Activated T-cell treated with anti-CD3 and anti-CD28 coated beads, Interleukin-2, amount 50 U/mL, for 24 hours (primary cell): ENCODE results near the gene POLR3H.
"Not testable (repeated sequence)": the region's sequence is repeated elsewhere in the genome, so short reads cannot be mapped to it uniquely, and the experiment has no call there.

ENCODE experiments used
- DNase-seq: peaks from one replicate; pipeline ENCODE4 v3.0.0-alpha.2; 2020
- H3K27ac Mint-ChIP-seq: 2 replicates; pipeline ENCODE4 v1.8.0; 2020; ENCODE audit warnings: mild to moderate bottlenecking, mixed read lengths
- H3K27me3 Mint-ChIP-seq: 2 replicates; pipeline ENCODE4 v1.8.0; 2020; ENCODE audit warnings: mixed read lengths
- H3K36me3 Mint-ChIP-seq: 2 replicates; pipeline ENCODE4 v1.8.0; 2020; ENCODE audit warnings: low read depth, mixed read lengths
- H3K4me1 Mint-ChIP-seq: 2 replicates; pipeline ENCODE4 v1.8.0; 2020; ENCODE audit warnings: low read depth, mixed read lengths
- H3K4me3 Mint-ChIP-seq: 2 replicates; pipeline ENCODE4 v1.8.0; 2020; ENCODE audit warnings: mild to moderate bottlenecking, moderate library complexity, mixed read lengths
- H3K9me3 Mint-ChIP-seq: 2 replicates; pipeline ENCODE4 v1.8.0; 2020; ENCODE audit warnings: mixed read lengths

The POLR3H gene, protein sequence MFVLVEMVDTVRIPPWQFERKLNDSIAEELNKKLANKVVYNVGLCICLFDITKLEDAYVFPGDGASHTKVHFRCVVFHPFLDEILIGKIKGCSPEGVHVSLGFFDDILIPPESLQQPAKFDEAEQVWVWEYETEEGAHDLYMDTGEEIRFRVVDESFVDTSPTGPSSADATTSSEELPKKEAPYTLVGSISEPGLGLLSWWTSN

DNA sequence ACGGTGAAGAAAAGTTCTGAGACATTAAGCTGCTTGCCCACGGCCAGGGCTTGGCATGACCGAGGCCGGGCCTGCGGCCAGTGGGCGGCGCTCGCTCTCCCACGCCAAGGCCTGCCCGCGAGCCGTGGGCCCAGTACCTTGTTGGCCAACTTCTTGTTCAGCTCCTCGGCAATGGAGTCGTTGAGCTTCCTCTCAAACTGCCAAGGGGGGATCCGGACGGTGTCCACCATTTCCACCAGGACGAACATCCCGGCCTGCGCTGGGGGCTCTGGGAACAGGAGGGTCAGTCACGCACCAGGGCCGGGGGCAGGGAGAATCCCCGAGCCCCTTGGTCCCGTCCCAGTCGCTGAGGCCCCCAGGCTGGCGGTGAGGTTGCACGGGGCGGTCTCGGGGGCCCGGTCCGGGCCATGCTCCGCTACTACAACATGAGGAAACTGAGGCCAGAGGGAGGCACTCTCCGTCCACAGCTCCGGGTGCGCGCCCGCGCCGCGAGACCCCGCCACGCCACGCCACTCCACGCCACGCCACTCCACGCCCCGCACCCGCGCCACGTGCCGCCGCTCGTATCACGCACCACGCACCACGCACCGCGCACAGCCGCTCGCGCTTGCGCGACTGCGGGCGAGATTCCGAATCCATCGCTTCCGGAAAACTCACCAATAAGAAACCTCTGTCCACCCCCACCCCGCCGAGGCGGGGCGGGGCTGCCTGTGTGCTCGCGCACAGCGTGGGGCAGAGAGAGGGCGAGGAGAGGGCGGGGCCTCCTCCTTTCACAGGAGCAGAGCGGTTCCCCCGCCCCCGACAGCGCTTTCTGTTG is at the start of gene POLR3H:
Gene POLR3H, minus strand, starts transcription at position 617 of the 817 bp plus-strand sequence. Its CDS starts 369 bp downstream, at position 248.
- Mint-ChIP-seq H3K27me3 (no peaks in the 10 kb centered on the region), H3K36me3 (peaks cover 49% of the 10 kb centered on the region), H3K9me3 (no peaks in the 10 kb centered on the region), H3K4me1 (peaks cover 43% of the 10 kb centered on the region), H3K4me3 (peak within 1 kb of the TSS; percentile 92), H3K27ac (peak within 1 kb of the TSS; percentile 97)
- DNase-seq = peak; percentile 97

DNA sequence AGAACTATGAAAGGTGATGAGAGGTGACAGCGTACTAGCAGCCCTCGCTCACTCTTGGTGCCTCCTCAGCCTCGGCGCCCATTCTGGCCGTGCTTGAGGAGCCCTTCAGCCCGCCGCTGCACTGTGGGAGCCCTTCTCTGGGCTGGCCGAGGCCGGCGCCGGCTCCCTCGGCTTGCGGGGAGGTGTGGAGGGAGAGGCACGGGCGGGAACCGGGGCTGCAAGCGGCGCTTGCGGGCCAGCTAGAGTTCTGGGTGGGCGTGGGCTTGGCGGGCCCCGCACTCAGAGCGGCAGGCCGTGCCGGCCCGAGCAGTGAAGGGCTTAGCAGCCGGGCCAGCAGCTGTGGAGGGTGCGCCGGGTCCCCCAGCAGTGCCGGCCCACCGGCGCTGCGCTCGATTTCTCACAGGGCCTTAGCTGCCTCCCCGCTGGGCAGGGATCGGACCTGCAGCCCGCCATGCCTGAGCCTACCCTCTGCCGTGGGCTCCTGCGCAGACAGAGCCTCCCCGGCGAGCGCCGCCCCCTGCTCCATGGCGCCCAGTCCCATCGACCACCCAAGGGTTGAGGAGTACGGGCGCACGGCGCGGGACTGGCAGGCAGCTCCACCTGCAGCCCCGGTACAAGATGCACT is 49.2 kb upstream of the POLR3H start:
- Mint-ChIP-seq H3K36me3 (peaks cover 27% of the 10 kb centered on the region), H3K4me1 (peaks cover 12% of the 10 kb centered on the region)
- not testable (repeated sequence) for H3K27me3 Mint-ChIP-seq, H3K9me3 Mint-ChIP-seq, DNase-seq, H3K4me3 Mint-ChIP-seq, H3K27ac Mint-ChIP-seq

DNA sequence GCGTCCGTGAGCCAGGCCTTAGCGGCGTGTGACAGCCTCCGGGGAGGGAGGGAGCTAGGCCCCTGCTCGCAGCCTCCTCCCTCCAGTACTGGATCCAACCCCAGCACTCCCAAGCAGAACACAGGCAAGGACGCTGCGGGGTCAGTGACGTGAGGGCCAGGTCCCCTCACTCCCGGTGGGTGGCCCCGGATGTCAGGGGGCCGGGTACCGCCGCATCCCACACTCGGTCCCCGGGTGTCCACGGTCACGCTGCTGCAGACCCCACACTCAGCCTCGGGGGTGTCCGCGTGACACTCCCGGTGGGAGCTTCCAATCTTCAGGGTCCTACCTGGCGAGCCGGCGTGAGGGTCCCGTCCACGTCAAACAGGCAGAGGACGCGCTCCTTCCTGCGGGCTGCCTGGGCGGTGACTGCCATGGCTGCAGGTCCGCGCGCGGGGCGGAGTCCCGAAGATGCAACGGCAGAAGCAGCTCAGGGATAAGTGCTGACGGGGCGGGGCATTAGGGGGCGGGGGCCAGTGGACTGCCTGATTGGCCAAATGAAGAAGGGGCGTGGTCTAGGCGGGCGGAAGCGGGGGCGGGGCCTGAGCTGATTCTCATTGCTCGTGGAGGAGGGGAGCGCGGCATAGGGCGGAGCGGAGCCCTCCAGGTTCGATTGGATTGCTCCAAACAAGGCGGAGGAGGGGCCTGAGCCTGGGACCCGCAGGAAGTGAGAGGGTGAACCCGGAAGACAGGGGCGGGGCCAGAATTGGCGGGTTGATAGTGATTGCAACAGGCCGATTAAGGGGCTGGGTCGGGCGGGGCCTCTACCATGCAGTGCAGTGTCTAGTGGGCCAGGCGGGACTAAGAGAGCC is 45.3 kb upstream of the POLR3H start, which contains the start of gene PMM1:
Gene PMM1, minus strand, starts transcription at position 450 of the 851 bp plus-strand sequence. Its CDS starts 35 bp downstream, at position 415.
- Mint-ChIP-seq H3K4me1 (peaks cover 23% of the 10 kb centered on the region), H3K27me3 (no peaks in the 10 kb centered on the region), H3K27ac (peak within 1 kb of the TSS; percentile 93), H3K9me3 (no peaks in the 10 kb centered on the region), H3K36me3 (peaks cover 15% of the 10 kb centered on the region), H3K4me3 (peak within 1 kb of the TSS; percentile 92)
- peak; percentile 100 for DNase-seq

DNA sequence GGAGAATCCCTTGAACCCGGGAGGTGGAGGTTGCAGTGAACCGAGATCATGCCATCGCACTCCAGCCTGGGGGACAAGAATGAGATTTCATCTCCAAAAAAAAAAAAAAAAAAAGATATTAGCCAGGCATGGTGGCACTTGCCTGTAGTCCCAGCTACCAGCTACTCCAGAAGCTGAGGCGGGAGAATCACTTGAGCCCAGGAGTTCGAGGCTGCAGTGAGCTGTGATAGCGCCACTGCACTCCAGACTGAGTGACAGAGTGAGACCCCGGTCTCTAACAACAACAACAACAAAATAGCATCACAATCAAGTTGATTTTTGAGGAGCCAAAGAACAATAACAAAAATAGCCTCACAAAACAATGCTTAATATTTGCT is 43.1 kb upstream of the POLR3H start:
- Mint-ChIP-seq H3K4me1 (peaks cover 25% of the 10 kb centered on the region), H3K9me3 (no peaks in the 10 kb centered on the region), H3K4me3 (peak overlapping the region; percentile 10), H3K27me3 (no peaks in the 10 kb centered on the region), H3K27ac (peak overlapping the region; percentile 11), H3K36me3 (peaks cover 38% of the 10 kb centered on the region)
- DNase-seq = no peak

DNA sequence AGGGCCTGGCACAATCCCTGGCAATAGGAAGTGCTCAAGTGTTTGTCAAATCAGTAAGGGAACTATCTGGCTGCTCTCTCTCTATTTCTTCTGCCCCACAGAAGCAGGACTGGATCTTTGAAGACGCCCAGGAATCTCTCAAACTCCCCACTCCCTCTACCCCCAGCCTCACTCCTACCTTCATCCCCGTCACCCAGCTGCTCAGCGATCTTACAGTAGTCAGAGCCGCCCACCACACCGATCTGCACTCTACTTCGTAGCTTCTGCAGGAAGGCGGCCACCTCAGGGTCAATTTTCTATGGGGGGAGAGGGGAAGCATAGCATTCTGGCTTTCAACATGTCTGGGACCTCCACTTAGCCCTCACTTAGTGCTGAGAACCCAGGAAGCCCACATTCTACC is 41.6 kb upstream of the POLR3H start:
- Mint-ChIP-seq H3K36me3 (peaks cover 48% of the 10 kb centered on the region), H3K27ac (peak overlapping the region; percentile 57), H3K4me1 (peaks cover 24% of the 10 kb centered on the region), H3K9me3 (no peaks in the 10 kb centered on the region), H3K4me3 (no peak overlapping the region), H3K27me3 (no peaks in the 10 kb centered on the region)
- DNase-seq = no peak

DNA sequence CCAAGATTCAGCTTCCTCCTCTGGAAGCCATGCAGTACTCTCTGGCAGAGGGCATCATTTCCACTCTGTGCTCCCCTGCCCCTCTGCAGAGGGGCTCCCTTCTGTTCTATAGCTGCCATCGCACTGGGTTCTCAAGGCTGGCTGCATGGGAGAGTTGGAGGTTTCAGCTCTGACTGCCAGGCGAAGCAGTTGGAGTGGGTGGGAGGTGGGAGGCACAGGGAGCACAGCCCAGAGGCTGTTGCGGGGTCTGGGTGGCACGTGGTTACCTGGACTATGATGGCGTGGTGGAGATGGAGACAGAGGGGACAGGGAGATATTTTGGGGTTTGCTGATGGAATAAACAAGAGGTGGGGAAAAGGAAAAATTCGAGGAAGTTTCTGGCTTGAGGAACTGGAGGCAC is 40.6 kb upstream of the POLR3H start:
- no peaks in the 10 kb centered on the region for H3K9me3 Mint-ChIP-seq
- H3K27me3 Mint-ChIP-seq = no peaks in the 10 kb centered on the region
- no peak overlapping the region for H3K27ac Mint-ChIP-seq
- no peak overlapping the region for H3K4me3 Mint-ChIP-seq
- peaks cover 54% of the 10 kb centered on the region for H3K36me3 Mint-ChIP-seq
- H3K4me1 Mint-ChIP-seq = peaks cover 21% of the 10 kb centered on the region
- no peak for DNase-seq

DNA sequence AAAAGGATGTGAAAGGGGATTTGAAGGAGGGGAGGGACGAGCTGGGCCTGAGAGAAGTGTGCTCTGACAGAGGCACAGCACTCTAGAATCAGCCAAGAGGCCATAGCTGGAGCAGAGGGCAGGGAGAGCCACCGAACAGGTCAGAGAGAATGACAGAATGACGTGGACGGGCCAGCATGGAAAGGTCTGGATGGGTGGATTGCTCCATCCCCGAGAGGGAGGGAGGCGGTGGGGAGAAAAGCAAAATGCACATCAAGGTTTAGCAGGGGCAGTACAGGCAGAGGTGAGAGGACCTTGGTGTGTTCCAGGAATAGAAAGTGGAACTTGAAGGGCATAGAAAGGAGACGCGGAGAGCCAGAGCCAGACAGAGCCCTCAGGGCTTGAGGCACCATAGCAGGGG is 38.4 kb upstream of the POLR3H start:
- Mint-ChIP-seq H3K4me3 (no peak overlapping the region), H3K36me3 (peaks cover 62% of the 10 kb centered on the region), H3K9me3 (no peaks in the 10 kb centered on the region), H3K4me1 (peaks cover 9% of the 10 kb centered on the region), H3K27me3 (no peaks in the 10 kb centered on the region), H3K27ac (peak overlapping the region; percentile 6)
- no peak for DNase-seq

DNA sequence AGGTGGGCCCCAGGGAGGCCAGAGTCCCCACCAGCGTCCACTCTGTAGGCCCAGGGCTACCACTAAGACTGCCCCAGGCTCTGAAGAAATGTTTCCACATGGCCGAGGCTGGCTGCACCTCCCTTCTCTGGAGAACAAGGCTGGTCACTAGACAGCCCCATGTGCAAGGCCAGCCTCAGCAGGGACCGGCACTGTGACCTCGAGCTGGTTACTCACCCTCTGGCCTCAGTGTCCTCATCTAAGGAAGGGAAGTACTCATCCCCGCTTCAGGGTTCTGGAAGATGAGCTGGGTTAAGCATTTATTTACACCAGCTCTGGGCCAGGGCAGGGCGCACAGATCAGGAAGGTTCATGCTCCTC is 35.7 kb upstream of the POLR3H start:
- H3K4me3 Mint-ChIP-seq = no peak overlapping the region
- H3K4me1 Mint-ChIP-seq = peaks cover 2% of the 10 kb centered on the region
- no peak overlapping the region for H3K27ac Mint-ChIP-seq
- peaks cover 74% of the 10 kb centered on the region for H3K36me3 Mint-ChIP-seq
- H3K27me3 Mint-ChIP-seq = no peaks in the 10 kb centered on the region
- H3K9me3 Mint-ChIP-seq = no peaks in the 10 kb centered on the region
- DNase-seq = no peak

DNA sequence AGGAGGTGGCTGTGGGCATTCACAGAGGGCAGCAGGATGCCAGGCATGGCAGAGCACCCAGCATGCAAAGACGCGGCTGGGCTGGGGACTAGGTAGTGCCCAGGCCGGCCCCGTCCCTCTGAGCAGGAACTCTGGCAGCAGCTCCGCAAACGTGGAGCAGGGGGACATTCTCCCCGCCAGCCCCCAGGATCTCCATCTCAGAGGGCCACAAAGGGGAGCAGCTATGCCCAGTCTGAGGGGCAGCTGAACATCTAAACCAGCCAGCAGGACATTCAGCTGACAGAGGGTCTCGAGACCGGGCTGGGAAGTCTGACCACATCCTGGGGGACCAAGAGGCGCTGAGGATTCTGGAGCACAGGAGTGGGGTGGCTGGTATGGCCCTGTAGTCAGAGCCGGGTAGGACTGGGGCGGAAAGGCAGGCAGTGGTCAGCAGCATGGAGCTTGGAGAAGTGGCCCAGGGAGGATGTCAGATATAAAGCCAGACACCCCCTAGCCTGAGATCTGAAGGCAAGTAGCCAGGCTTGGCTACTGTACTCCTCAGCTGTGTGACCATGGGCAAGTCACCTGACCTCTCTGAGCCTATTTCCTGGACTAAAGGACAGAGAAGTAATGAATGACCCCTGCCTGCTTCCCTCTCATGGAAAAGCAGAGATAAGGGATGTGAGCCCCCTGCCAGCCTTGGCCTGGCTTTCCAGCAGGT is 35.2 kb upstream of the POLR3H start:
- H3K27me3 Mint-ChIP-seq = no peaks in the 10 kb centered on the region
- H3K27ac Mint-ChIP-seq = no peak overlapping the region
- H3K9me3 Mint-ChIP-seq = no peaks in the 10 kb centered on the region
- no peak for DNase-seq
- peaks cover 2% of the 10 kb centered on the region for H3K4me1 Mint-ChIP-seq
- no peak overlapping the region for H3K4me3 Mint-ChIP-seq
- H3K36me3 Mint-ChIP-seq = peaks cover 69% of the 10 kb centered on the region

DNA sequence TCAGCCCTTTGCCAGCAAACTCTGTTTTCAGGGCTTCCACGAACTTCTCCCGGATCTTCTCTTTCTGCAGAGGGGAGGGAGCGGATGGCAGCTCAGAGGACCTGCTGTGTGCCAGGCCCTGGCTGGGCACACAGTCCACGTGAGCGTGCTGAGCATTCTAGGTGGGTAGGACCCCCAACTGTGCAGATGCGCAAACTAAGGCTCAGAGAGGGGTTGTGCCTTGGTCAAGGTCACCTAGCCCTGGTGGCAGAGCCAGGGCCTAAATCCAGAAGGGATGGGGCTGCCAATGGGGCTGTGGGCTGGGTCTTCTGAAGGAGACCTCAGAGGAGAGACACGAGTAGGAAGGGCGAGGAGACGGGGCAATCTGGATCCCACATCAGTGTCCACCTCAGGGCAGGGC is 34.5 kb upstream of the POLR3H start:
- no peaks in the 10 kb centered on the region for H3K9me3 Mint-ChIP-seq
- no peak overlapping the region for H3K4me3 Mint-ChIP-seq
- H3K36me3 Mint-ChIP-seq = peaks cover 62% of the 10 kb centered on the region
- no peak for DNase-seq
- H3K27ac Mint-ChIP-seq = peak overlapping the region; percentile 11
- H3K4me1 Mint-ChIP-seq = no peaks in the 10 kb centered on the region
- H3K27me3 Mint-ChIP-seq = no peaks in the 10 kb centered on the region

DNA sequence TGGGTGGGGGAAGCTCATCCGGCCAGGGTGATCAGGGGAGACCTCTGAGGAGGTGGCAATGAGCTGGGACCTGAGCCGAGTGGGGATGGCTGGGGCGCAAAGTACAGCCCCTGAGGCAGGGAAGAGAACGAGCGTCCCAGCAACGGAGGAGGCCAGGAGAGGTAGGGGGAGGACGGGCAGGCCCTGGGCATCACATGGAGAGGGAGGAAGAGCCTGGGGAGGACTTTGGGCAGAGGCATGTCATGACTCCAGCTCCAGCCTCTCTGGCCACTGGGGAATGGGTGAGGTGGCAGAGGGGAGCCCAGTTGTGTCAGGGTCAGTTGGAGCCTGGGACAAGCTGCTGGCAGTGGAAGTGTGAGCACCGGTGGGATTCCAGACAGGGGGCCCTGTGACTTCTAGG is 33.8 kb upstream of the POLR3H start:
- no peak for DNase-seq
- Mint-ChIP-seq H3K36me3 (peaks cover 55% of the 10 kb centered on the region), H3K27ac (no peak overlapping the region)

DNA sequence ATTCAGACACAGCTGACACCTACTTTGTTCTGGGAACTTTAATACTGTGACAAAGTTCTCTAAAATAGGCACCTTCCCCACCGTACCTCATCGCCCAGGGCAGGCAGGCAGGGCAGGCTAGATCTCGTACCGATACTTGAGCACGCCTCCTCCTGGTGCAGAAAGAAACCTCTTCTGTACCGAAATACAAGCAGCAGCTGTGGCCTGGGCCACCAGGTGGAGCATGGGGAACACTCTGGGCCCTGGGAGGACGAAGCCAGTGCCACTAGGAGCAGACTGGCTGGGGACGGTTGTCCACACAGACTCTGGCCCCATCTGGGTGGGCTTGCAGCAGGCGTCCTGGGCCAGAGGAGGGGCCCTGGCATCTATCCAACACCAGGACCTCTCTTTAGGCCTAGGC is 32.6 kb upstream of the POLR3H start:
- peak; percentile 39 for DNase-seq
- H3K36me3 Mint-ChIP-seq = peaks cover 43% of the 10 kb centered on the region
- H3K4me3 Mint-ChIP-seq = no peak overlapping the region
- no peaks in the 10 kb centered on the region for H3K4me1 Mint-ChIP-seq
- no peaks in the 10 kb centered on the region for H3K9me3 Mint-ChIP-seq
- no peak overlapping the region for H3K27ac Mint-ChIP-seq
- H3K27me3 Mint-ChIP-seq = no peaks in the 10 kb centered on the region

More for the DNA sequence above, 33.8 kb upstream of the POLR3H start:
- no peak overlapping the region for H3K4me3 Mint-ChIP-seq
- no peaks in the 10 kb centered on the region for H3K4me1 Mint-ChIP-seq
- no peaks in the 10 kb centered on the region for H3K27me3 Mint-ChIP-seq
- H3K9me3 Mint-ChIP-seq = no peaks in the 10 kb centered on the region

DNA sequence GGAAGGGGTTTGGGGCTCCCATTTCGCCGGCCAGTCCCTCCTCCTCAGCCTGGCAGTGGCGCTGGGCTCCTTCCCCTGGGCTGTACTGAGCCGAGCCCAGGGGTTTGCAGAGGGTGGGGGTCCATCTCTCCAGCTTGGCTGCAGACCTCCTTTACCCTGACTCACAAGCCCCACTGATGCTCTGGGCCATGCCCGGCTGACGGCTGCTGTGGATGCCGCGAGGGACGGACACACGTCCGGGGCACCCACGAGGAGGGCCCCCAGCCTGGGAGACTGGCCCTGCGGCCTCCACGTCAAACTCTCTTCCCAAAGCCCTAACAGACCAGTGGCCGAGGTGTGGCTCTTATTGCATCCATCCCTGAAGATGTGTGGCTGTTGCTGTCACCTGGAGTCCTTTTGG is 31.3 kb upstream of the POLR3H start:
- Mint-ChIP-seq H3K27ac (no peak overlapping the region), H3K9me3 (no peaks in the 10 kb centered on the region)

More for the DNA sequence above, 31.3 kb upstream of the POLR3H start:
- no peak for DNase-seq
- Mint-ChIP-seq H3K4me3 (no peak overlapping the region), H3K27me3 (no peaks in the 10 kb centered on the region), H3K36me3 (peaks cover 38% of the 10 kb centered on the region), H3K4me1 (no peaks in the 10 kb centered on the region)
